Lung (tissue), 12 donors: ENCODE measurements around the gene OR2L13. TPM values are rescaled to one million over a fixed set of nuclear protein-coding genes. Genes with fewer than 3 reads are reported as not detected.

Experiments
- ATAC-seq: fragments of 200-7000 bp; cut with Tn5 transposase; one replicate; pipeline ENCODE4 v1.9.1; 2020; ENCODE audit warnings: moderate number of reproducible peaks; ENCODE audit not compliant: insufficient read depth, low FRiP score
- DNase-seq, 3 donors: peaks; one replicate each; pipeline ENCODE4 v3.0.0-alpha.2; 2013 to 2017
- H3K27ac ChIP-seq, 2 donors: one replicate each; pipeline ENCODE4 v1.5.1; 2013; ENCODE audit warnings: mild to moderate bottlenecking in 2 of 2, moderate library complexity in 2 of 2, control low read depth in 1 of 2, inconsistent platforms in 1 of 2, low read depth in 1 of 2, low read length in 1 of 2
- H3K27me3 ChIP-seq, 3 donors: one replicate each; pipeline ENCODE4 v1.5.1; 2013; ENCODE audit warnings: low read length in 2 of 3; ENCODE audit not compliant: control insufficient read depth in 3 of 3, insufficient read depth in 3 of 3
- H3K36me3 ChIP-seq, 4 donors: one replicate each; pipeline ENCODE4 v1.5.1; 2013; ENCODE audit warnings: low read length in 4 of 4, mild to moderate bottlenecking in 1 of 4, moderate library complexity in 1 of 4; ENCODE audit not compliant: control insufficient read depth in 4 of 4, insufficient read depth in 4 of 4
- H3K4me1 ChIP-seq, 5 donors: one replicate each; pipeline ENCODE4 v1.5.1; 2013; ENCODE audit warnings: low read length in 5 of 5, mild to moderate bottlenecking in 2 of 5, moderate library complexity in 1 of 5; ENCODE audit not compliant: control insufficient read depth in 5 of 5, insufficient read depth in 5 of 5
- H3K4me3 ChIP-seq: one replicate; pipeline ENCODE4 v1.5.1; 2013; ENCODE audit warnings: mild to moderate bottlenecking, control low read depth, moderate library complexity
- H3K9ac ChIP-seq, 2 donors: one replicate each; pipeline ENCODE4 v1.5.1; 2013; ENCODE audit warnings: low read length in 2 of 2, control low read depth in 1 of 2; ENCODE audit not compliant: insufficient read depth in 1 of 2
- H3K9me3 ChIP-seq, 4 donors: one replicate each; pipeline ENCODE4 v1.5.1; 2013; ENCODE audit warnings: low read length in 3 of 4, mild to moderate bottlenecking in 1 of 4, moderate library complexity in 1 of 4; ENCODE audit not compliant: control insufficient read depth in 4 of 4, insufficient read depth in 3 of 4
- CTCF ChIP-seq: IDR thresholded peaks from 2 replicates; pipeline ENCODE4 v1.5.1; 2012; ENCODE audit warnings: mild to moderate bottlenecking; ENCODE audit errors: control extremely low read depth, extremely low read depth
- WGBS, 2 donors: extraction: QIAGEN DNeasy Blood & Tissue Kit; methylation state at CpG; one replicate each; pipeline ENCODE4 v1.1.7; 2013; 5-methylcytosine and 5-hydroxymethylcytosine counted together
- polyA plus RNA-seq, 2 donors: library from polyadenylated mRNA; stranded (reverse); fragments of 200-250 nt; gene quantifications; one replicate each; pipeline ENCODE4 v1.2.1, GENCODE V29; 2013
- total RNA-seq, 2 donors: library from RNA; depleted of rRNA in 1 of 2; stranded (reverse); fragments of >200 nt in 1 of 2; gene quantifications; one replicate each; pipeline ENCODE4 v1.2.1, GENCODE V29; 2014 to 2021
- donor health status: control.
- donor health status: control.
- donor health status: Bipolar disorder and iron deficiency.
- donor health status: healthy.
- donor health status: DM: yes; HTN: yes; CAD: no.

Gene OR2L13
- total and polyA plus RNA-seq, 4 donors: 0.03 TPM; not detected in 3

- Histone ChIP-seq H3K9me3 (peaks cover 4 to 30% (median 11%) of the 10 kb centered on the region in 4 donors), H3K4me1 (no peaks in the 10 kb centered on the region), H3K4me3 (no peak overlapping the region), H3K36me3 (no peaks in the 10 kb centered on the region), H3K27me3 (no peaks in the 10 kb centered on the region), H3K27ac (no peak overlapping the region), H3K9ac (no peak overlapping the region)
- no peak for DNase-seq
- WGBS, 2 donors: 79 to 85% methylated on average over 5 of the region's 5 CpGs
- ATAC-seq: no peak
- no peak for TF ChIP-seq CTCF
Observed at GRCh38 chr1:248111157-248111556, 16.2 kb downstream of the OR2L13 start.

- ATAC-seq: no peak
Observed at GRCh38 chr1:248114890-248115289, 19.9 kb downstream of the OR2L13 start.

GRCh38 chr1:248127653-248128052, 32.7 kb downstream of the OR2L13 start:
- ATAC-seq (no peak), DNase-seq (no peak)
- WGBS, 2 donors: 83 to 96% methylated on average over 5 of the region's 5 CpGs
- H3K27ac ChIP-seq: no peak overlapping the region
- H3K4me1 ChIP-seq: no peaks in the 10 kb centered on the region
- no peak for TF ChIP-seq CTCF
- H3K36me3 ChIP-seq: no peaks in the 10 kb centered on the region
- no peak overlapping the region for H3K4me3 ChIP-seq
- peaks cover 0 to 23% (median 8%) of the 10 kb centered on the region in 4 donors for H3K9me3 ChIP-seq
- H3K27me3 ChIP-seq: no peaks in the 10 kb centered on the region
- no peak overlapping the region for H3K9ac ChIP-seq

More at GRCh38 chr1:248114890-248115289, 19.9 kb downstream of the OR2L13 start:
- no peak for TF ChIP-seq CTCF
- Histone ChIP-seq H3K9ac (no peak overlapping the region), H3K36me3 (no peaks in the 10 kb centered on the region), H3K4me3 (no peak overlapping the region), H3K27ac (no peak overlapping the region), H3K27me3 (no peaks in the 10 kb centered on the region), H3K4me1 (no peaks in the 10 kb centered on the region), H3K9me3 (peaks cover 4 to 23% (median 11%) of the 10 kb centered on the region in 4 donors)
- WGBS, 2 donors: 81 to 89% methylated on average over 7 of the region's 7 CpGs
- no peak for DNase-seq

- WGBS, 2 donors: 74% methylated on average over 20 to 21 of the region's 21 CpGs
- Histone ChIP-seq H3K27me3 (no peaks in the 10 kb centered on the region), H3K4me1 (no peaks in the 10 kb centered on the region), H3K9me3 (peaks cover 0 to 5% (median 1%) of the 10 kb centered on the region in 4 donors), H3K36me3 (no peaks in the 10 kb centered on the region), H3K27ac (no peak overlapping the region), H3K9ac (no peak overlapping the region), H3K4me3 (no peak overlapping the region)
- TF ChIP-seq CTCF: no peak
- no peak for ATAC-seq
- DNase-seq: no peak
Observed at GRCh38 chr1:248136811-248137210, 41.8 kb downstream of the OR2L13 start.
